Hematopoietic multipotent progenitor cell treated with erythropoietin and hydrocortisone succinate and interleukin-3 and kit ligand, for 17 days (in vitro differentiated cells): ENCODE results near the gene HIPK1.
"Not testable (repeated sequence)": the region's sequence is repeated elsewhere in the genome, so short reads cannot be mapped to it uniquely, and the experiment has no call there.

Source experiments
- DNase-seq: peaks from one replicate; pipeline ENCODE4 v3.0.0-alpha.2; 2015; ENCODE audit warnings: low spot score

HIPK1 gene

DNA sequence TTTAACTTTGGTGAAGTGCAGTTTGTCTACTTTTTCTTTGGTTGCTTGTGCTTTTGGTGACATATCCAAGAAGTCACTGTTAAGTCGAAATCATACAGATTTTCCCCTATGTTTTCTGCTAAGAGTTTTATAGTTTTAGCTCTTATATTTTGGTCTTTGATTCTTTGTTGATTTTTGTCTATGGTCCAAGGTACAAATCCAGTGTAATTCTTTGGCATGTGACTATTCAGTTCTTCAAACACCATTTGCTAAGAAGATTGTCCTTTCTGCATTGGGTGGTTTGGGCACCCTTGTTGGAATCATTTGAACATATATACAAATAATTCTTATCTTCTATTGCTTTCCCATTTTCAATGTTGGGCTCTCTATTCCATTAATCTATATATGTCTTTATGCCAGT, 16.2 kb downstream of the HIPK1 start:
- no peak for DNase-seq

DNA sequence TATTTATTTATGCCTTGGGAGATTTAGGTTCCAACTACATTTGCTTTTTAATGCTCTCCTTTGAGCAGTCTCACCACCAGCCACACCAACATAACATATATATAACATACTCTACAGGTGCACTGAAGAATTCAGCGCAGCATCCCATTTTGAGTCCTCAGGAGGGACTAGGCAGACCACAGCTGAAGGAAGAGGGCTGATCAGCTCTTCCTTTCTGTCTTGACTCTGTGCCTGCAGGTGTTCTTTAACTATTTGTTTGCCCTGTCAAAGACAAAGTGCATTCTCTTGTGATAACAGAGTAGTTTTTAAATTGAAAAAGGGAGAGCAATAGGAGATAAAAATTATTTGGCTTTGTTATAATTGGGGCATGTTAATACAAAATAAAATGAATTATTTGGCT, 17.0 kb downstream of the HIPK1 start:
- DNase-seq: no peak

DNA sequence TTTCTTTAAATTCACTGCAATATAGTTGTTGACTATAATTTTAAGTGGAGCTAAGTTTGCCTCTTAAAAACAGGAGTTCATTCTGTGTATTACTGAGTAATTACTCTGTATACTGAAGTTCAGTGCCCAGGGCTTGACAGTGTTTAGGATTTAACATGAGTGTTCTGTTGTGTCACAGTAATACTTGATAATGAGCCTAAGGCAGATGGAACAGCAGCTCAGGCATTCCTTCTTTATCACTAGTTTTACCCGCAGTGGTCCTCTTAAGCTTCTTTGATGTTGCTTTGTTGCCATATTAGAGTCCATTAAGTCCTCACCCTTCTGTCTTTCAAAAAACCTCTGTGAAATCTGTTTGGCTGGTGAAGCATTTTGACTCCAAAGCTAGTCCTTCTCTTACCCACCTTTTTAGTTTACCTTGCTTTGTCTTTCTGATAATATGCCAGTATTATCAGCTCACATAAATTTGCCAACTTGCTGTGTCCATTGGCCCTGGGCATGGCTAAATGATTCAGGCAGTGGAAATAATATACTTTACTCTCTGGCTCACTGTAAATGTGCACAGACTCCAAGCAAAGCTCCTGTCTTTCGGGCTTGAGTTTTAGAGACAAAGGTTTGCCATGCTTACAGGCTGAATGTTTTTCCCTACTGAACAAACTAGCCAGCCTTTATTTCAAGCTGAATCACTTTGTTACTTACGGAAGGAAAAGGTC, 17.7 kb downstream of the HIPK1 start:
- DNase-seq: peak; percentile 19

DNA sequence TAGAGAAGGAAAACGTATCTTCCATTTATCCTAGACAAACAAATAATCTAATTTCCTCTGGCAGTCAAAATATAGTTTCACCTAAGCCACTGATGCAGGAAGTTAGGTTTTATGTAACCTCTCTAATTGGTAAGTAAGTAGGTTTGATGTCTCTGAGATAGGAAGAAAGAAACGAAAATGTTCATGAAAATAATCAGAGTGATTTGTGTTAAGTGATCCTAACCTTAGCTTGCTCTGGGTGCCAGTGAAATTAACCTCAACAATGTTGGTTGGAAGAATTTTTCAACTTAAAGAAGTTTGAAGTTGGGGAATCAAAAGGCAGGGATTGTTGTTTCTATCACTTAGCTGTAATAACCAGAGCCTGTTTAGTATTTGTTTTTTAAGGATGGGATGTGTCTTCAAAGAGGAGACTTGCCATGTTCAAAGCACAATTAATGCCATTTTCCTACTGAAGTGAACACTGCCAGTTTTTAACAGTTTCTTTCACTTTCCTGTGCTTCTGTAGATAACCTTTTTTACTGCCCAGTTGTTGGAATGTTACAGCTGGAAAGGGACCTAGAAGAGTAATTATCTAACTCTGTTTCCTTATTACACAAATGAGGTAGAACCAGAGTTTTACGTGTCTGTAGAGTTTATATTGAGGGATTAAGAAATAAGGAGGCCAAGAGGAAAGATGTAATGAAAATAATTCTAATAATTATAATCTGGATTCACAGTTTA, 18.4 kb downstream of the HIPK1 start:
- DNase-seq: peak; percentile 20

DNA sequence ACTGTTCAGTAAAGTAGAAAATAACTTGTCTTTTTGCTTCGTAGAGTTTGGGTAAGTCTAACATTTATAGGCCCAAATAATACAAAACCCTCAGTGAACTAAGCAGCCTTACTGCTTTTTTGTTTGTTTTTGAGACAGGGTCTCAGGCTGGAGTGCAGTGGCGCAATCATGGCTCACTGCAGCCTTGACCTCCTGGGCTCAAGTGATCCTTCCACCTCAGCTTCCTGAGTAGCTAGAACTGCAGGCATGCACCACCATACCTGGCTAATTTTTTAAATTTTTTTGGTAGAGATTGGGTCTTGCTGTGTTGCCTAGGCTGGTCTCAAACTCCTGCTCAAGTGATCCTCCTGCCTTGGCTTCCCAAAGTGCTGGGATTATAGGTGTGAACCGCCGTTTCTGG, 19.0 kb downstream of the HIPK1 start:
- not testable (repeated sequence) for DNase-seq

DNA sequence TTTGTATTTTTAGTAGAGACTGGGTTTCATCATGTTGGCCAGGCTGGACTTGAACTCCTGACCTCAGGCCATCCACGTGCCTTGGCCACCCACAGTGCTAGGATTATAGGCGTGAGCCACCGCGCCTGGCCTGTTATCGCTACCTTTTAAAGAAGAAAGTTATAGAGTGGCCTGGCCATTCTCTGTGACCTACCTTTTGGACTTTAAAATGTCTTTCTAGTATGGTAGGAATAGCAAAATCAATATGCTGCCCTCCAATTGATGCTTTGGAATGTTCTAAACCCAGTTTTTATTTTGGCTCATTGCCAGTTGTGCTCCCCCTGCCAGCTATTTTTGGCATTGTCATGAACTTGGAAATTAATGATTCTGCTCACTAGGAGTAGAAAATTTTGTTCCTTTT, 19.9 kb downstream of the HIPK1 start:
- DNase-seq: peak; percentile 67

DNA sequence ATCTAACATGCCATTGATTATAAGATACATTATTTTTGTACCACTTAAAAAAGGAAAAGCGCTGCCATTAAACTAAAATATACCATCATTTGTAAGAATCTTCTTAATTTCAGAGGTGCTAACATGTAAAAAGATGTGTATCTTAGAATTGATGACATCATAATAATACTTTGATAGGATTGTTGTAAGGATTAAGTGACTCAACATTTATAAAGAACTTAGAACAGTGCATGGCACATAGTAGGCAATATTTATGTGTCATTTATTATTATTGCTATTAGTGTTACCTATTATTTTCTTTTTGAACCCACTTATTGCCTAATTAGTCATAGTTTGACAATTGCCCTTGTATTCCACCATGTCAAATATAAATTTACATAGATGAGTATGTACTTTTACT, 21.8 kb downstream of the HIPK1 start:
- DNase-seq: no peak

DNA sequence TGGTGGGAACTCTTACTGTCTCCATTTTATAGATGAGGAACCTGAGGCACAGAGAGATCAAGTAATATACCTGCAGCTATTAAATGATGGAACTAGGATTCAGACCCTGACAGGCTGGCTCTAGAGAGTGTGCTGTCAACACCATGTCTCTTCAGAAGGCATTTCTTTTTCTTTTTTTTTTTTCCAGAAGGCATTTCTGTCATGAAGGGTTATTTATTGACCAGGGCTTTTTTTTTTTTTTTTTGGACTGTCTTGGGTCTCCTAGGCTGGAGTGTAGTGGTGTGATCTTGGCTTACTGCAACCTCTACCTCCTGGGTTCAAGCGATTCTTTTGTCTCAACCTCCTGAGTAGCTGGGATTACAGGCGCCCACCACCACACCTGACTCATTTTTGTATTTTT, 22.6 kb downstream of the HIPK1 start:
- no peak for DNase-seq

DNA sequence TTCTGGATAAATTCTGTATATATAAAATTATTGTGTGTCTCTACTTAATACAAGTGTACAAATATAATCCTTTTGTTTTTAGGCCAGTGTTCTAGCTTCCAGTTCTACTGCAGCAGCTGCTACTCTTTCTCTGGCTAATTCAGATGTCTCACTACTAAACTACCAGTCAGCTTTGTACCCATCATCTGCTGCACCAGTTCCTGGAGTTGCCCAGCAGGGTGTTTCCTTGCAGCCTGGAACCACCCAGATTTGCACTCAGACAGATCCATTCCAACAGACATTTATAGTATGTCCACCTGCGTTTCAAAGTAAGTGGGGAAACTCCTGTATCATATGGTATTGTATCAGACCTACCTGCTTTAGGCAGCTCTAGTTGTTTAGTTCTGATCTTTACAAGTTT, 28.9 kb downstream of the HIPK1 start:
- no peak for DNase-seq

DNA sequence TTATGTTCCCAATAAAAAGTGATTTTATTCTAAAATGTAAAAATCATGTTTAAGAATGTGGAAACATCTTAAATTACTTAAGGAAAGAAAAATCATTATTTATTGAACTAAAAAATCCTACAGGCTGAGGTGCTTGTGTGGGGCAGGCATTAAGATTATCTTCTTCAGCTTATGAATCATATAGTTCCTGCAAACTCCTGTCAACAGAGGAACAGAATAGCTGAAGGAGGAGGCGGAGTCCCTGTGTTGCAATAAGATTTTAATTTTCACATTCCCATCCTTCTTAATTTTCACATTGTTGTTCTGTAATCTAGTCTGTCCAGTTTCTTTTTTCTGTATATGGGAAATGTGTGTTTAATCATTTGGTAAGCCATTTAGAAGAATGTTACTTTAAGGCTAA, 29.6 kb downstream of the HIPK1 start:
- DNase-seq: no peak

DNA sequence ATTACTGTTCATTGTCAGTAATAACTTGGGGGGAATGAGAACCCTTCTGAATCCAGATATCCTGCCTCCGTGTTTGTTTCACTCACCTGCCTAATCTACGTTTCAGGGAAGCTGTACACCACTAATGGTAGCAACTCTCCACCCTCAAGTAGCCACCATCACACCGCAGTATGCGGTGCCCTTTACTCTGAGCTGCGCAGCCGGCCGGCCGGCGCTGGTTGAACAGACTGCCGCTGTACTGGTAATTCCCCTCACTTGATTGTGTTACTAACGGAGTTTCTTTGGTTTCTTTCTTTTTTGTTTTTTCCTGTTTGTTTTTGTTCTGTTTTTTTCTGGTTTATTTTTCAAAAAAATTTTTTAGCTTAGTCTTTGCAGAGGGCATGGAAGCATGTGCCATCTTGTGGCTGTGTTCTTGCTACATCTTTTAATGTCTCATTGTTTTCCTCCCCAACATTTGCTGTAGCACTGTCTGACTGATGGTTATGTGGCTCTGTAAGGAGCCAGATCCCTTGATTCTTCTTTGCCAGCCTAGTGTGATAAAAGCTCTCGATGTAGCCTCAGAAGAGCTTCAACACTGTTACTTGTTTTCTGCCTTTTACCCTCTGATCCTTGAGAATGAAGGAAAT, 34.3 kb downstream of the HIPK1 start:
- DNase-seq: no peak

DNA sequence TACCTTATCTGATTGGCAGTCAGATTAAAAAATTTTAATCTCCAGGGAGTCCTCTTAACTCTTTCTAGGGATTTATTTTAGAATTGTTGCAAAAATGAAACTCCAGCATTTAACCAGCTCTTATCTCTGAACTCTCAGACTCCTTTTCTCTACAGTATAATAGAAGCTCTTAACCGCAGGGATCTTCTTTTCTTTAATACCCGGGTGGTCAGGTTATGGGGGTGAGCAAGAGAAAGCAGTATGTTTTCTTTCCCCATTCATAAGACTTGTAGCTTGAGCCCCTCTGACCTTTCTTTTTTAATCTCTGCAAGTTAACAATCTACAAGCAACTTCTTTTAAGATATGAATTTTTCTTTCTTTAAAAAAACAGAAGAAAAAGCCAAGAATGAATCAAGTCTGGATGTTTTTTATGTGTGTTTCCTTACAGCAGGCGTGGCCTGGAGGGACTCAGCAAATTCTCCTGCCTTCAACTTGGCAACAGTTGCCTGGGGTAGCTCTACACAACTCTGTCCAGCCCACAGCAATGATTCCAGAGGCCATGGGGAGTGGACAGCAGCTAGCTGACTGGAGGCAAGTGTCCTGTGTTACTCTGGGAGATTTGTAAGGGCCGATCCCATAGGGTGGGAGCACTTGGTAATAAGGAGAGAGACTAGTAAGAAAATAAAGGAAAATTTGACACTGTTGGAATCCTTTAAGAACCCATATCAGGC, 36.7 kb downstream of the HIPK1 start:
- no peak for DNase-seq

DNA sequence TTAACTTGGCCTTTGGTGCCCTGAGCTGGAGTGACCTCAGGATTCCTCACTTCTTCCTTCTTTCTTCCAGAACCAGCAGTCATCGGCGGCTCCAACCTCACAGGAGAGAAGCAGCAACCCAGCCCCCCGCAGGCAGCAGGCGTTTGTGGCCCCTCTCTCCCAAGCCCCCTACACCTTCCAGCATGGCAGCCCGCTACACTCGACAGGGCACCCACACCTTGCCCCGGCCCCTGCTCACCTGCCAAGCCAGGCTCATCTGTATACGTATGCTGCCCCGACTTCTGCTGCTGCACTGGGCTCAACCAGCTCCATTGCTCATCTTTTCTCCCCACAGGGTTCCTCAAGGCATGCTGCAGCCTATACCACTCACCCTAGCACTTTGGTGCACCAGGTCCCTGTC, 43.8 kb downstream of the HIPK1 start:
- no peak for DNase-seq

DNA sequence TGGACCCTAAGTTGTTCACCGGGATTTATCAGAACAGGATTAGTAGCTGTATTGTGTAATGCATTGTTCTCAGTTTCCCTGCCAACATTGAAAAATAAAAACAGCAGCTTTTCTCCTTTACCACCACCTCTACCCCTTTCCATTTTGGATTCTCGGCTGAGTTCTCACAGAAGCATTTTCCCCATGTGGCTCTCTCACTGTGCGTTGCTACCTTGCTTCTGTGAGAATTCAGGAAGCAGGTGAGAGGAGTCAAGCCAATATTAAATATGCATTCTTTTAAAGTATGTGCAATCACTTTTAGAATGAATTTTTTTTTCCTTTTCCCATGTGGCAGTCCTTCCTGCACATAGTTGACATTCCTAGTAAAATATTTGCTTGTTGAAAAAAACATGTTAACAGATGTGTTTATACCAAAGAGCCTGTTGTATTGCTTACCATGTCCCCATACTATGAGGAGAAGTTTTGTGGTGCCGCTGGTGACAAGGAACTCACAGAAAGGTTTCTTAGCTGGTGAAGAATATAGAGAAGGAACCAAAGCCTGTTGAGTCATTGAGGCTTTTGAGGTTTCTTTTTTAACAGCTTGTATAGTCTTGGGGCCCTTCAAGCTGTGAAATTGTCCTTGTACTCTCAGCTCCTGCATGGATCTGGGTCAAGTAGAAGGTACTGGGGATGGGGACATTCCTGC, 46.2 kb downstream of the HIPK1 start:
- DNase-seq: no peak

DNA sequence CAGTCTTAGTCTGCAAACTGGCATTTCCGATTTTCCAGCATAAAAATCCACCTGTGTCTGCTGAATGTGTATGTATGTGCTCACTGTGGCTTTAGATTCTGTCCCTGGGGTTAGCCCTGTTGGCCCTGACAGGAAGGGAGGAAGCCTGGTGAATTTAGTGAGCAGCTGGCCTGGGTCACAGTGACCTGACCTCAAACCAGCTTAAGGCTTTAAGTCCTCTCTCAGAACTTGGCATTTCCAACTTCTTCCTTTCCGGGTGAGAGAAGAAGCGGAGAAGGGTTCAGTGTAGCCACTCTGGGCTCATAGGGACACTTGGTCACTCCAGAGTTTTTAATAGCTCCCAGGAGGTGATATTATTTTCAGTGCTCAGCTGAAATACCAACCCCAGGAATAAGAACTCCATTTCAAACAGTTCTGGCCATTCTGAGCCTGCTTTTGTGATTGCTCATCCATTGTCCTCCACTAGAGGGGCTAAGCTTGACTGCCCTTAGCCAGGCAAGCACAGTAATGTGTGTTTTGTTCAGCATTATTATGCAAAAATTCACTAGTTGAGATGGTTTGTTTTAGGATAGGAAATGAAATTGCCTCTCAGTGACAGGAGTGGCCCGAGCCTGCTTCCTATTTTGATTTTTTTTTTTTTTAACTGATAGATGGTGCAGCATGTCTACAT, 47.6 kb downstream of the HIPK1 start:
- no peak for DNase-seq

DNA sequence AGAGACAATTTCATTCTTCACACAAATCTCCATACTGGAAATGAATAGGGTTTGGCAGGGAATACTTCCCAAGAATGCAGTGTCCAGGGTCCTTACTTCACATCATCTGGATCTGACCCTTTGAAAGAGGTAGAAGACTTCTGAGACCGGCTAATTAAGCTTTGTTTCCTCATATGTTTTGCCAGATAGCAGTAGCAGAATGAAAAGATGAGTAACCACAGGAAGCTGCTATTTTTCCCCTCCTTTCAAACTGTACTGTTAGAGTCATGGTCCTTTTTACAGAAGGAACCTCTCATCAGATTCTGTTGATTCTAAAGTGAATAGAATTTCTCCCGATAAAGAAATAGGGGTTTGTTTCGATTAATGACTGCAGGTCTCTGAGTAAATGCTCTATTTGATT, 48.8 kb downstream of the HIPK1 start:
- no peak for DNase-seq

DNA sequence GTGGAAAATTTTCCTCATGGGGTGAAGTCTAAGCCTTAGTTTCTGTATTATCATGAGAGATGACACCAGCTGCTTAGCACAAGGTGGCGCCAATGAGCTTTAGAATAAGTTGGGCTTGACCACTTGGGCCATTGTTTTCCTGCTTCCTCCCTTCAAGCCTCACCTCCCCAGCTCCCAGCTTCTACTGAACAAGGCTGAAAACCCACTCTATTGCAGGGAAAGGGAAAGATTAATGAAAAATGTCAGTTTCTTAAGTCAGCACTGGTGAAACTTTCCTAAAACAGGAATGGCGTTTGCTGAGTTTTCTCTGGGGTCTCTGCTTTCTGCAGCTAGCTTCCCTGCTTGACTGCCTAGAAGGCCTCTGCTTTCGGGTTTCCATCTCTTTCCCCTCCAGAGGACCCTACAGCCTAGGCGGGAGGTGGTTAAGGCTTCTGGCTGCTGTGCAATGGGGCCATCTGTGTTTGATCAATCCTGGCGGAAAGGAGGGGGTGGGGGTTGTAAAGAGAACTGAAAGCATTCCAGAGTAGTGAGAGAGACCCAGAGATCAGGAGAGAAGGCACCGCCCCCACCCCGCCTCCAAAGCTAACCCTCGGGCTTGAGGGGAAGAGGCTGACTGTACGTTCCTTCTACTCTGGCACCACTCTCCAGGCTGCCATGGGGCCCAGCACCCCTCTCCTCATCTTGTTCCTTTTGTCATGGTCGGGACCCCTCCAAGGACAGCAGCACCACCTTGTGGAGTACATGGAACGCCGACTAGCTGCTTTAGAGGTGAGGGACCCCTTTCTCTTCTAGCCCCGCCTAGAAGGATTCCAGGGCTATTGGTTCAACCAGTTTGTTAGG, 50.0 kb downstream of the HIPK1 start, which contains the start of gene OLFML3:
OLFML3 (plus strand) TSS at position 612 of the 840 bp plus-strand sequence; CDS start at position 655, 43 bp downstream.
- DNase-seq: peak; percentile 56

DNA sequence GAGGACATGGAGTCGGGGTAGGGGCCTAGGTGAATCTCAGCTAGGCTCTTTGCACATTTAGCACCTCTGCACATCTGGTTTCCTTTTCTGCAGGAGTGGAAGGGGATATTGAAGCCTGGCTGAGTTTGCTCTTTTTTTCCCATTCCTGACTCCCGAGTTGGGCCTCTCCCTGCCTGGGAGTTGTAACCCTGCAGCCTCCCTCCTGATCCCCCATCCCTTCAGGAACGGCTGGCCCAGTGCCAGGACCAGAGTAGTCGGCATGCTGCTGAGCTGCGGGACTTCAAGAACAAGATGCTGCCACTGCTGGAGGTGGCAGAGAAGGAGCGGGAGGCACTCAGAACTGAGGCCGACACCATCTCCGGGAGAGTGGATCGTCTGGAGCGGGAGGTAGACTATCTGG, 51.0 kb downstream of the HIPK1 start:
- no peak for DNase-seq

DNA sequence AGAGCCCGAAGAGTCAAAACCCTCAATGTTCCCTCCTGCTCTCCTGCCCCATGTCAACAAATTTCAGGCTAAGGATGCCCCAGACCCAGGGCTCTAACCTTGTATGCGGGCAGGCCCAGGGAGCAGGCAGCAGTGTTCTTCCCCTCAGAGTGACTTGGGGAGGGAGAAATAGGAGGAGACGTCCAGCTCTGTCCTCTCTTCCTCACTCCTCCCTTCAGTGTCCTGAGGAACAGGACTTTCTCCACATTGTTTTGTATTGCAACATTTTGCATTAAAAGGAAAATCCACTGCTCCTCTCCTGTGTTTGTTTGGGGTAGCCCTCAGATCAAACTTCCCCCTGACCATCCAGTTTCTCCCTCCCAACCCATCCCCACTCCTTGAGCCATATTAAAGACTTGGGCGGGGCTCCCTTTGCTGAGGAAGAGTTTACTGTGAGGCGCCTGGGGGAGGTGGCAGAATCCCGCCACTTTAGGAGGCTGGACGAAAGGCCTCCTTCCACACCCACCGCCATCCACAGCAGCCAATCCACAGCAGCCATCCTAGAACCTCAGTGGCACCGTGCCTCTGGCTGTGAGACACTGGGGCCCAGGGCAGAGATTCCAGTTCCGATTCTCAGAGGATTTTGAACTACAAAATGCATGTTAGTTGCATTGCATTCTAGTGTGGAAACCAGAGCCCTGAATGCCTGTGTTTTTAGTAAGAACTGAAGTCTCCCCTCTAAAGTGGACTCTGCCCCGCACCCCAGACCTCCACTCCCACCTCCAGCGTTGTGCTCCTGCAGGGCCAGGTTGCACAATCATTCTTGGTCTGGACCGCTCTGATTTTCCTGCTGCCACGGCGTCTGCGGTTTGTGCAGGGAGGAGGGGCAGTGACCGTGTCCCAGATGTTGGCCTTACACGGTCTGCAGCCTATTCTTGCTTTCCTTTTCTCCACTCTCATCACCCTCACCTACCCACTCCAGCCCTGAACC, 53.1 kb downstream of the HIPK1 start:
- DNase-seq: no peak
